ENCODE measurements around the gene STK33.

Gene STK33

GRCh38 chr11:8584511-8584910, 9.5 kb downstream of the STK33 start:
- no peak overlapping the region for H3K4me3 ChIP-seq (ENCODE audit: insufficient read depth, low read depth, low read length)
- no peak overlapping the region for H3K27ac ChIP-seq (ENCODE audit: insufficient read depth, low read depth, low read length, poor library complexity, severe bottlenecking)
- no peaks in the 10 kb centered on the region for H3K36me3 ChIP-seq (ENCODE audit: control insufficient read depth, insufficient read depth, low read length)
- peaks cover 4% of the 10 kb centered on the region for H3K4me1 ChIP-seq (ENCODE audit: control insufficient read depth, insufficient read depth, low read length)
- no peaks in the 10 kb centered on the region for H3K27me3 ChIP-seq (ENCODE audit: control insufficient read depth, insufficient read depth, low read length, poor library complexity, severe bottlenecking)
- H3K9me3 ChIP-seq (ENCODE audit: control insufficient read depth, low read length) = no peaks in the 10 kb centered on the region
- WGBS, 2 experiments = 79 to 85% methylated on average over 2 of the region's 2 CpGs

DNA sequence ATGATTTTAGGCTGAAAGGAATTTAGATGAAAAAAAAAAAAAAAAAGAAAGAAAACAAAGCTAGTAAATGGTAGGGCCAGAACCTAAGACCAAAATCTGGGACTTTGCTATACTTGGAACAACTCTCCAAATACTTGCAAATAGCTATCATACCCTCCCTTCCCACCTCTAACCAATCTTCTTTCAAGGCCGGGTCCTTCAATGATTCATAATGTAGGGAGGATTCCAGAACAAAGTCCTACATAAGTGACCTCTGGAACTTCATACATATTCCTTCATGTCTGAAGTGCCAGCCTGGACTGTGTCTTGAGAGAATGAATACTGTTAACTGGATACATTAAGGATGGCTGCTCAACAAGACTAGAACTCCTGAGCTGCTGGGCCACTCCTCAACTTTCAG, 9.9 kb downstream of the STK33 start:
- no peak overlapping the region for H3K27ac ChIP-seq (ENCODE audit: insufficient read depth, low read depth, low read length, poor library complexity, severe bottlenecking)
- no peak overlapping the region for H3K4me3 ChIP-seq (ENCODE audit: insufficient read depth, low read depth, low read length)
- H3K4me1 ChIP-seq (ENCODE audit: control insufficient read depth, insufficient read depth, low read length) = peaks cover 4% of the 10 kb centered on the region
- H3K27me3 ChIP-seq (ENCODE audit: control insufficient read depth, insufficient read depth, low read length, poor library complexity, severe bottlenecking) = no peaks in the 10 kb centered on the region
- H3K9me3 ChIP-seq (ENCODE audit: control insufficient read depth, low read length) = no peaks in the 10 kb centered on the region
- H3K36me3 ChIP-seq (ENCODE audit: control insufficient read depth, insufficient read depth, low read length) = no peaks in the 10 kb centered on the region
- WGBS, 2 experiments = 88 to 100% methylated on average over 1 of the region's 1 CpG

DNA sequence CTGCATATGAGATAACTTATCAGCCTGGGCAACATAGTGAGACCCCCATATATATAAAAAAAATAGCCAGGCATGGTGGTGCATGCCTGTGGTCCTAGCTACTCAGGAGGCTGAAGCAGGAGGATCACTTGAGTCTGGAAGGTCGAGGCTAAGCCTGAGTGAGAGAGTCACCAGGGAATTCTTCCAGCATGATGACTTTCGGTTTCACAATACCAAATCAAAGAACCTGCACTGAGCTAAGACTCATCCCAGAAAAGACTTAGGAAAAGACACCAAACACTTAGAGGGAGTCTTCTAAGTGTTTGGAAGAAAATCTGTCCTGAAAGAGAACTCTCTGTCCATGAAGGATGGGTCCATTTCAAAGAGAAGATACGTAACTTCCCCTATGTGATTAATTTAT, 12.7 kb downstream of the STK33 start:
- H3K4me3 ChIP-seq (ENCODE audit: insufficient read depth, low read depth, low read length) = no peak overlapping the region
- H3K36me3 ChIP-seq (ENCODE audit: control insufficient read depth, insufficient read depth, low read length) = no peaks in the 10 kb centered on the region
- no peak overlapping the region for H3K27ac ChIP-seq (ENCODE audit: insufficient read depth, low read depth, low read length, poor library complexity, severe bottlenecking)
- H3K4me1 ChIP-seq (ENCODE audit: control insufficient read depth, insufficient read depth, low read length) = peaks cover 4% of the 10 kb centered on the region
- no peaks in the 10 kb centered on the region for H3K9me3 ChIP-seq (ENCODE audit: control insufficient read depth, low read length)
- no peaks in the 10 kb centered on the region for H3K27me3 ChIP-seq (ENCODE audit: control insufficient read depth, insufficient read depth, low read length, poor library complexity, severe bottlenecking)
- 84 to 93% methylated on average over 3 of the region's 3 CpGs for WGBS, 2 experiments

DNA sequence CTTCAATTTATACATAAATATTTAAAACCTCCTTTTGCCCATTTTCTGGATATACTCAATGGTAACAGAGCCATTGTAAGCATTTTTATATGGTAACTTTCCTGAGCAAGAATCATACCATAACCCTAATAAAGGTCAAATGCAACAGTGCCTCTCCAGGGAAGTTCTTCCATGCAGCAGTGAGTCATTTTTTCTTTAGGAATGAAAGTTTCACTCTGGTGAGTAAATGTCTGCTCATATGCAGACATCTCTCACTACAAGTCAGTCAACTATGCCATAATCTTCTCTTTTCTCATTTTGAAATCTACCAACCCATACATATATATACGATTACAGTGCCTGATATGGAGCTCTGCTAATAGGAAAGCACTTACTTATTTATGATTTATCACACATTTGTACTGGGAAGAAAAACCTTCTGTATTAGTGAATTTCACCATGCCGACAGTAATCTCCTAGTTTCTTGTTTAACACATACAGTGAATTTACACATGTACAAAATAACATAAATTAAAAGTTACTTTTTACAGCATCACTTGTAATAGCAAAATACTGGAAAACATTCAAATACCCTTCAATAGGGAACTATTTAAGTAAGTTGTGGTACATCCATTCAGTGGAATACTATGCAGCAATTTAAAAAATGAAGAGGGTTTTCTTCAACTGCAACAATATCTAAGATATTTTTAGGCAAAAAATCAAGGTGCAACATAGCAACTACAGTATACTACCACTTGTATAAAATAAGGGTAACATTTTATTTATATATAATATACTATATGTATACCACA, 16.0 kb downstream of the STK33 start:
- no peaks in the 10 kb centered on the region for H3K36me3 ChIP-seq (ENCODE audit: control insufficient read depth, insufficient read depth, low read length)
- no peak overlapping the region for H3K4me3 ChIP-seq (ENCODE audit: insufficient read depth, low read depth, low read length)
- no peak overlapping the region for H3K27ac ChIP-seq (ENCODE audit: insufficient read depth, low read depth, low read length, poor library complexity, severe bottlenecking)
- no peaks in the 10 kb centered on the region for H3K9me3 ChIP-seq (ENCODE audit: control insufficient read depth, low read length)
- H3K4me1 ChIP-seq (ENCODE audit: control insufficient read depth, insufficient read depth, low read length) = no peaks in the 10 kb centered on the region
- WGBS, 2 experiments = 84 to 100% methylated on average over 2 of the region's 2 CpGs
- no peaks in the 10 kb centered on the region for H3K27me3 ChIP-seq (ENCODE audit: control insufficient read depth, insufficient read depth, low read length, poor library complexity, severe bottlenecking)

- Histone ChIP-seq H3K9me3 (ENCODE audit: control insufficient read depth, low read length) (no peaks in the 10 kb centered on the region), H3K4me3 (ENCODE audit: insufficient read depth, low read depth, low read length) (no peak overlapping the region)
- 95 to 97% methylated on average over 1 of the region's 1 CpG for WGBS, 2 experiments
Observed at GRCh38 chr11:8574798-8575197, 19.2 kb downstream of the STK33 start.

DNA sequence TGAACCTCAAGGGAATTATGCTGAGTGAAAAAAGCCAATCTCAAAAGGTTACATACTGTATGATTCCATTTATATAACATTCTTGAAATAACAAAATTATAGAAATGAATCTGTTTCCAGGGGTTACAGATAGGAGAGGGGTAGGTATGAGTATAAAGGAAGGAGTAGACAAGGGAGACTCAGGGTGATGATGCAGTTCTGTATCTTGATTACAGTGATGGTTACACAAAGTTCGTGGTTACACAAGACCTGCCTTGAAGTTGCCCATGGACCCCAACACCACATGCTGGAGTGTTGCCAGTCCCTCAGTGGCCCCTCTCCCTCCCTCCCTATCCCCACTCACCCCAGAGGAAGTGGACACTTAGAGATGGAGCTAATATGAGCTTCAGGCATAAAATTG, 20.3 kb downstream of the STK33 start:
- 95 to 100% methylated on average over 1 of the region's 1 CpG for WGBS, 2 experiments
- H3K4me3 ChIP-seq (ENCODE audit: insufficient read depth, low read depth, low read length) = no peak overlapping the region
- no peaks in the 10 kb centered on the region for H3K36me3 ChIP-seq (ENCODE audit: control insufficient read depth, insufficient read depth, low read length)
- no peaks in the 10 kb centered on the region for H3K9me3 ChIP-seq (ENCODE audit: control insufficient read depth, low read length)
- H3K4me1 ChIP-seq (ENCODE audit: control insufficient read depth, insufficient read depth, low read length) = no peaks in the 10 kb centered on the region
- H3K27me3 ChIP-seq (ENCODE audit: control insufficient read depth, insufficient read depth, low read length, poor library complexity, severe bottlenecking) = no peaks in the 10 kb centered on the region
- no peak overlapping the region for H3K27ac ChIP-seq (ENCODE audit: insufficient read depth, low read depth, low read length, poor library complexity, severe bottlenecking)

More at GRCh38 chr11:8574798-8575197, 19.2 kb downstream of the STK33 start:
- Histone ChIP-seq H3K27me3 (ENCODE audit: control insufficient read depth, insufficient read depth, low read length, poor library complexity, severe bottlenecking) (no peaks in the 10 kb centered on the region), H3K36me3 (ENCODE audit: control insufficient read depth, insufficient read depth, low read length) (no peaks in the 10 kb centered on the region), H3K27ac (ENCODE audit: insufficient read depth, low read depth, low read length, poor library complexity, severe bottlenecking) (no peak overlapping the region), H3K4me1 (ENCODE audit: control insufficient read depth, insufficient read depth, low read length) (no peaks in the 10 kb centered on the region)

DNA sequence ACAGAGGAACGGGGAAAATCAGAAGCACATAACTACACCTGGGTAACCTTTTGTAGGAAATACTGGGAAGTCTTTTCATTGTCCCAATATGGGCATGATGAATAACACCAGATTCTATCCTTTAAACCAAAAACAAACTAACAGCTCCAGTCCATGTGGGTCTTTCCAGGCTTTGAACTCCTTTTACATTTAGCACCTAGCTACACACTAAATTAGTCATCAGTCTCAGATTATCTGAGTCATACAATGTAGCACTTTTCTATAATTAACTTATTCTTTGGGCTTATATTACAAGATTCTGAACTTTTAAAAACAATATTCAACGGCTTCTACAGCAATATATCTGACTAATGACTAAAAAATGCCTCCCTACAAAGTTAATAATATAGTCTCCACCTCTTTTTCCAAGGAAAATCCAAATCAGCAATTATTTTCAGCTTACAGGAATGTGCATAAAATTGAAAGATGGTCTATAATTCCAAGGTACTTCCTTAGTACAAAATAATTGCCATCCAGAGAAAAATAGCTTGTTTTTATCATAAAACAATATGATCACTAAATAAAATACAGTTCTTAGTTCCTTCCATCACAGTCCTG, 26.3 kb downstream of the STK33 start:
- H3K4me3 ChIP-seq (ENCODE audit: insufficient read depth, low read depth, low read length) = no peak overlapping the region
- no peaks in the 10 kb centered on the region for H3K4me1 ChIP-seq (ENCODE audit: control insufficient read depth, insufficient read depth, low read length)
- no peaks in the 10 kb centered on the region for H3K27me3 ChIP-seq (ENCODE audit: control insufficient read depth, insufficient read depth, low read length, poor library complexity, severe bottlenecking)
- 90 to 92% methylated on average over 2 of the region's 2 CpGs for WGBS, 2 experiments
- H3K27ac ChIP-seq (ENCODE audit: insufficient read depth, low read depth, low read length, poor library complexity, severe bottlenecking) = no peak overlapping the region
- no peaks in the 10 kb centered on the region for H3K9me3 ChIP-seq (ENCODE audit: control insufficient read depth, low read length)
- H3K36me3 ChIP-seq (ENCODE audit: control insufficient read depth, insufficient read depth, low read length) = no peaks in the 10 kb centered on the region

GRCh38 chr11:8566613-8567210, 27.3 kb downstream of the STK33 start:
- Histone ChIP-seq H3K27ac (ENCODE audit: insufficient read depth, low read depth, low read length, poor library complexity, severe bottlenecking) (no peak overlapping the region), H3K4me1 (ENCODE audit: control insufficient read depth, insufficient read depth, low read length) (no peaks in the 10 kb centered on the region), H3K27me3 (ENCODE audit: control insufficient read depth, insufficient read depth, low read length, poor library complexity, severe bottlenecking) (no peaks in the 10 kb centered on the region), H3K4me3 (ENCODE audit: insufficient read depth, low read depth, low read length) (no peak overlapping the region), H3K36me3 (ENCODE audit: control insufficient read depth, insufficient read depth, low read length) (no peaks in the 10 kb centered on the region), H3K9me3 (ENCODE audit: control insufficient read depth, low read length) (no peaks in the 10 kb centered on the region)
- WGBS, 2 experiments = 73 to 91% methylated on average over 5 of the region's 5 CpGs

GRCh38 chr11:8564526-8564925, 29.5 kb downstream of the STK33 start:
- WGBS, 2 experiments = 81 to 91% methylated on average over 2 of the region's 2 CpGs
- Histone ChIP-seq H3K27me3 (ENCODE audit: control insufficient read depth, insufficient read depth, low read length, poor library complexity, severe bottlenecking) (no peaks in the 10 kb centered on the region), H3K9me3 (ENCODE audit: control insufficient read depth, low read length) (no peaks in the 10 kb centered on the region), H3K4me3 (ENCODE audit: insufficient read depth, low read depth, low read length) (no peak overlapping the region), H3K27ac (ENCODE audit: insufficient read depth, low read depth, low read length, poor library complexity, severe bottlenecking) (no peak overlapping the region), H3K36me3 (ENCODE audit: control insufficient read depth, insufficient read depth, low read length) (no peaks in the 10 kb centered on the region), H3K4me1 (ENCODE audit: control insufficient read depth, insufficient read depth, low read length) (no peaks in the 10 kb centered on the region)

DNA sequence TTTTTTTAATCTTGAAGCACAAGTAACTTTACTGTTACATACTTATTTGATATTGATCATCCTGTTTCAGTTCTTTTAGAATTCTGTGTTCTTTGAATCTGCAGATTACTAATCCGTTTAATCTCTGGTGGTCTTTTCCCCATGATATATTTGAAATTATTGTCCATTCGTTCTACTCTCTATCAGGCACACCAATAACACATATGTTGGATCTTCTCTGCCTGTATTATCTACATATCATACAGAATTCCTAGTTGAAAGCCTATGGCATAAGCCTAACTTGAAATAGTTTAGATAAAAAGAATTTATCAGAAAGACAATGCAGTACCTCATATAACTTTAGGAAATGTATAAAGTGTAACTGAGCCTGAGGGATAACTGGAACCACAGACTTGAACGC, 32.6 kb downstream of the STK33 start:
- no peak overlapping the region for H3K4me3 ChIP-seq (ENCODE audit: insufficient read depth, low read depth, low read length)
- H3K27ac ChIP-seq (ENCODE audit: insufficient read depth, low read depth, low read length, poor library complexity, severe bottlenecking) = no peak overlapping the region
- H3K4me1 ChIP-seq (ENCODE audit: control insufficient read depth, insufficient read depth, low read length) = no peaks in the 10 kb centered on the region
- 90 to 94% methylated on average over 3 of the region's 3 CpGs for WGBS, 2 experiments
- no peaks in the 10 kb centered on the region for H3K36me3 ChIP-seq (ENCODE audit: control insufficient read depth, insufficient read depth, low read length)
- no peaks in the 10 kb centered on the region for H3K9me3 ChIP-seq (ENCODE audit: control insufficient read depth, low read length)
- no peaks in the 10 kb centered on the region for H3K27me3 ChIP-seq (ENCODE audit: control insufficient read depth, insufficient read depth, low read length, poor library complexity, severe bottlenecking)

All from ectodermal cell (in vitro differentiated cells).